GM18517 (cell line): ENCODE results near the gene ENTHD1.
"Not testable (repeated sequence)": the region's sequence is repeated elsewhere in the genome, so short reads cannot be mapped to it uniquely, and the experiment has no call there.

Experiments
- ATAC-seq: cut with Tn5 transposase; IDR thresholded peaks from one replicate; pipeline ENCODE4 v1.9.1; 2021; ENCODE audit warnings: mild to moderate bottlenecking, moderate library complexity; ENCODE audit not compliant: unreplicated experiment

Gene ENTHD1

DNA sequence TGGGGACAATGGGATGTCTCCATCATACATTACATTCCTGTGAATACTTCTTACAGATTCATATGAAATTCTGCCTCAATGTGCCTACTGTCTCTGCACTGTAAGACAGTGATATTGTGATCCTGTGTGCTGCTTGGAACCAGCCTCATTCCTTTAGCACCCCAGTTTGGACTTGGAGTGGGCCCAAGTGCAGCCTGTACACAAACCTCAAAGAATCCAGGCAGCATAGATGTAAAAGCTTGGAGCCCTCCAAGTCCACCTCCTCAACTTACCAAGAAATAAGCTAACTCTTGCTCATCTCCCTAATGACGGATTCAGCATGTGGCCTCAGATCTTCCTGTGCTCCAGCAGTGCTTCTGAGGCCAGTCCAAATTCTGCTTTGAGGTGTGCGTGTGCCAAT, 31.7 kb upstream of the ENTHD1 start:
- no peak for ATAC-seq

DNA sequence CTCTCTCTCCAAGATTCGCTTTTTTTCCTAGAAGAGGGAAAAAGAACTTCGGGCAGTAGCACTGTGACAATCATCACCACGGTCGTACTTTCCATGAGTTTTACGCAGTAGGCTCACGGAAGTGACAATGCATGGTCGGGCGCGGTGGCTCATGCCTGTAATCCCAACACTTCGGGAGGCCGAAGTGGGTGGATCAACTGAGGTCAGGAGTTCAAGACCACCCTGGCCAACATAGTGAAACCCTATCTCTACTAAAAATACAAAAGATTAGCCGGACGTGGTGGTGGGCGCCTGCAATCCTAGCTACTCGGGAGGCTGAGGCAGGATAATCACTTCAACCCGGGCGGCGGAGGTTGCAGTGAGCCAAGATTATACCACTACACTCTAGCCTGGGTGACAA, 30.7 kb upstream of the ENTHD1 start:
- no peak for ATAC-seq

DNA sequence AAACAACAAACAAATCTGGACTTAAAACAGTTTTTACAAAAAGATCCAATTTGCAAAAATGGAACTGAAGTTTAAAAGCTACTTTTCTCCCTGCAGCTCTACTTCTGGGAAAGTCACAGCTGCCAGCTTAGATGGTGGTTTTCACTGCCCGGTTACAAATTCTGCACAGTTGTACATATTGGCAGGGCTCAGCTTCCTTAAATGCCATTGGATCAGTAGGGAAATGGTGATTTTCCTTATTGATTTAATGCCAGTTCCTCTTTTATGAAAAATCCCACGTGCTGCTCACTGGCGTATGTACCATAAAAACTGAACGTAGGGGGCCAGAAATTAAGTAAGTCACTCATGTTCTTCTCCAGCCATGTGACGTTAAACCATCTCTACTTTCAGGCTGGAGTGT, 30.1 kb upstream of the ENTHD1 start:
- ATAC-seq = no peak

DNA sequence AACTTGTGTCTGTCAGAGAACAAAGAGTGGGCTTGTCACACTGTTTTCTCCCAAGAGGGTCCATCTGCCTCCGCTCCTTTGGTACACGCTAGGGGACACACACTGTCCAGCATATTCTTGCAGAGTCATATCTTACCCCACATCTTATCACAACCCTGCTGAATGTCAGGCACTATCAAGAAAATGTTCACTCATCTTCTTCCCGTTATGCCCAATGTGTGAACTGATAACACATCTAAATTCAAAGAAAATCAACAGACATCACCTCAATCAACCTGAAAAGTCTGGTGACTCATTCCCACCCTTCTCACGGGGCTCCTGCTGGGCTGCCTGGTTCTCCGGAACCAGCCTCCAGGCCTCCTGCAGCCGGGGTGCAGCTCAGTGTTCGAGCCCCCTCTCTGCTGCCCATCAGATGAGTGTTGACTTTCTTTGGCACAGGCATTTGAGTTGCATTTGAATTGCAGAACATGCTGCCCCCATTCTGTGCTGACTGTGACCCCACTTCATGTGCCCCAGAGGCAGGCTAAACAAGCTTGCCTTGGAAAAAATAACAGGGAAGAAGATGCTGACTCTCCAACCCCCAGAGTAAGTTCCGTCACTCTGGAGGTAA, 26.7 kb upstream of the ENTHD1 start:
- ATAC-seq = no peak

DNA sequence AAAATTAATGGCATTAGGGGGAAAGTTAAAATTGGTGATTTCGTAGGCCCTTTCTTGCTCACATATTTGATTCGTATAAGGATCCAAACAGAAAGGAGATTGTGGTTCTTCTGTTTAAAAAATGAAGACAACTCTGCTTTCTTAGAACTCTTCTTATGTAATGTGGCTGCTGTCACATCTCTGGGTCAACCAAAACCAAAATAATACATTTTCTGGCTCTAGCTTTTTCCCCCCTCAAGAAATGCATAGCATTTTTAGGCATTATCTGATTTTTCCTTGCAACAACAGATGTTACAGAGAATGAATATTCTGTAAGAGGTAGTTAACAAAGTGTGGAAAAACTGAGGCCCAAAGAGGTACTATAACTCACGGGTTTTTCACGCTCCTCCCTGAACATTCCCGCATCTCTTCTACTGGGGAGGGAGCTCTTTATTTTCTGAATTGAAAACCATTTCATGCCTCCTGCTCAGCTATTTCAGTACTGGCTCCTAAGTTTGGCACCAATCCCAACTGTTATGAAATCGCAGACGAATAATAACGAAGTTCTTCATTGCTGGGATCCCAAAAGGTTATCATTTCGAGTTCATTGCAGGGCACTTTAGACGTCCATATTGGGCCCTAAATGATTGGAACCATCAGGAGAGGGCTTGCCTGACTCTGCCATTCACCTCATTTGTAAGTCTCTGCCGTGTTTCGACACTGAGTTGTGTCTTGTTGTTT, 24.4 kb upstream of the ENTHD1 start:
- ATAC-seq = no peak

DNA sequence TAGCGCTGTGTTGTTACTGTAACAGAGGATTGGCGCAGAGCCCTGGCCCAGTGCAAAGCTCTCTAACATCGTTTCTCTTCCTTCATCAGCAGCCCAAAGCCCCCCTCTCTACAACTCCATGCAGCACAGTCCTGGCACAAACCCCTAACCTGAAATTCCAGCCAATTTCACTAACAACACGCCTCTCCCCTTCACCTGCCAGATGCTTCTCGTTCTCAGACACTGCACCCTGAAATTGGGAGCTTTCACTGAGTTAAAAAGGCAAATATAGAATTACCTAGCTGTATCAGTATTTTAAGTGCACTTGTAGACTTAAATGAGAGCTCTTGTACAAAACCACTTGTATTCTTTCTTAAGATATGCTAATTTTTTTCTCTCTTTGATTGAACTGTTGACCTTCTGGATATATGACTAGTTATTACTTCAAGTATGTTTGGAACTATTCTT, 23.7 kb upstream of the ENTHD1 start:
- no peak for ATAC-seq

DNA sequence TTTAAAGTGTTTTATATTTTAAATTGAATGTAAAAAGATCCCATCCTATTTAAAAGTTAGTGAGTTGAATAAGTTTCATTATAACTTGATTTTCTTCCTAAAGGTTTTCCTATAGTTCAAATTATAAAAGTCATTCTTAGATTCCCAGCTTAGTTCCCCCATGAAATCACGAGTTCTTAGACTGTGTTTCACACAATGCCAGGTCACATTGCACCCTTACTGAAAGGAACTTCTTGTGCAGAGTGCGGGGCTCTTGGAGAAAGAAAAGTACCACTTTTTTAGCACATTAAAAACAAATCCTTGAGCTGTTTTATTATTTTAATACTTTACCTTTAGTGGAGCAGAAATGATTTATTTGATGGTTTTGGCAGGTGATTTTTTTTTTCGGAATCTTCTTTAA, 22.9 kb upstream of the ENTHD1 start:
- ATAC-seq = no peak

DNA sequence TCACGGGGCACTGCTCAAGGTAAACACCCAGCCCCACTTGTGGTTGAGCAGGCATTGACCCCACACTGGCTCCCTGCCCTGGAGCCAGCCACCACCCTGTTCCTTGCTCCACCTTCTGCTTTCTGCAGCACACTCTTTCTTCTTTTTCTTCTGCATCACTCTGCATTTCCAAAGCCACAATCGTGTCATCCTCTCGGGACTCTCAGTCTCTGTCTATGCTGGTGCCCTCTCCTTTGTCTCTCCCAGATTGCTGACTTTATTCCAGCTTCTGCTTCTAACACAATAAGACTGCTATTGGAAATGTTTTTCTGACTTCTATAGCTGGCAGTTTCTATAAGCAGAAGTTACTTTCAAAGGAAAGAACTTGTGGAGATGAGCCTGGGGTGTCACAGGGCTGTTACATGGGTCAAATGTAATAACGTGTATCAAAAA, 21.8 kb upstream of the ENTHD1 start:
- no peak for ATAC-seq

DNA sequence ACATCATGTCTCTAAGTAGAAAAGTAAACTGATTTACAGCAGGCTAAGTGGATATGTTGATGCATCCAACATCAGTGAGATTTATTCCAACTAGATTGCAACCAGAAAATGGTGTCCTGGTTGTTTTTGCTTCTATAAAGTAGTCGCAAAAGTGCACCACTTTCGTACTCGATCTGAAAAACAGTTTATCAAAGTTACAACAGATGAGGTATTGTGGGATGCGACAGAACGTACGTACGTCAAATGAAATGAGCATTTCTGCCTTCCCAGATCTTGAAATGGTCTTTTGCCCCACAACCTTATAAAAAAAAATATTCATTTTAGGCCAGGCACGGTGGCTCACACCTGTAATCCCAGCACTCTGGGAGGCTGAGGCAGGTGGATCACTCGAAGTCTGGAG, 21.0 kb upstream of the ENTHD1 start:
- ATAC-seq = no peak

DNA sequence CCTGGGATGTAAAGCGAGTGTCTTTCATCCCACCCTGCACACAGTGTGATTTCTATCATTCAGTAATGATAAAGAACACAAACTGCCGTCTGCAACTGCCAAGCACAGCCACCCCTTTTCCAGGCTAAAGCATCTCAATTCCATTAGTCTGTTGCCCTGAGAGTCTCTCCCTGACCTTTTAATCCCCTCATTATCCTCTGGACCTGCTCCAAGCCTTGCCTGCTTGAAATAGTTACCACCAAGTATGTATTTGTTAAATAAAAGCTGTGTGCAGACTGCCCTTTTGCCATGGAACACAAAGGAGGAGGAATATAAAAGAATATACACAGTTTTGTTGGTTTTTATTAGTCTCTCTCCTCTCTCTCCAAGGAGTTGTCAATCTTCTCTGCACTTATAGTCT, 20.3 kb upstream of the ENTHD1 start:
- no peak for ATAC-seq

DNA sequence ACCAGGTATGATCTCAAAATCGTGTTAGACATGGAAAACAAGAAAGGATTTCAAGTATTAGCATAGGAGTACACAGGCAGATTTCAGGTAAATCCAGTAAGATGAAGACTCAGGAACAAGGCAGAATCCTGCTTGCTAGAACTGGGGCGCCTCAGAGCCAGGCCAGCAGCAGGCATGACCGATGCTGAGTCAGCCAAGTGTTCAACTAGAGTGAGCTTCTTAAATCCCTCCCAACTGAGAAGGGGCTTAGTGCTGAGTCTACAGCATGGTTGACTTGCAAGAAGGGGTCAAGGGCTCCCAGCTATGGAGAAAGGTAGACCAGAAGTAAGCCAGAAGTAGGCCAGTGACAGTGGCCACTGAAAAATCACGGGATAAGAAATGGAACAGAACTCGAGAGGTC, 19.8 kb upstream of the ENTHD1 start:
- ATAC-seq = no peak

DNA sequence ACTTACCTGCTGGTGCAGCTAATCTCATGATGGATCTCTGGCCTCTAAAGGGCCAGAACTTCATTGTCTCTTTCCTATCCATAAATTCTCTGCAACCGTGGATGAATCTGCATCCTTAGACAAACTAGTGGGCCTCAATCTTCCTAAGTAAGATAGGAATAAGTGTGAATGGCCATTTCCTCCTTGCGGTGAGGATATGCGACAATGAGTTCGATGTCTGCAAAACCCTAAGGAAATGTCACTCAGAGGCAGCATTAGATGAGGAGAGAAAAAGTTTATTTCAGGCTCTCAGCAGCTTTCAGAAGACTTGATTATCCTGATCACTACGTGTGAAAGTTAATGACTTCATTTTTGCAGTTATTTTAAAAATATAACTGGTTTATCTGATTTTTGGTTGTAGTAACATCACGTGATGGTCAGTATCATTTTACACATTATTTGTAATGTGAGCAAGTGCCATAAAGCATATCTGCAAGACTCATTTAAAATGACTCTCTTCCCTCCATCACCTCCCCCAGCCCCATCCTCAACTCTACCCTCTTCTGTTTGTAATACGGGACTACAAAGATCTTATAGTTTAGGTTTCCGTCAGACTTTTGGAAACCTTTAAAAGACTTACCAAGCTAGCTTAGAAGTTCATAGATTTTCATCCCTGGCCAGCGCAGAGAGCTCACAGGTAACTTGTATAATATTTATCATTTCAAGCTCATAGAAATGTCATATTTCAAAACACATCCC, 17.5 kb upstream of the ENTHD1 start:
- ATAC-seq = no peak

DNA sequence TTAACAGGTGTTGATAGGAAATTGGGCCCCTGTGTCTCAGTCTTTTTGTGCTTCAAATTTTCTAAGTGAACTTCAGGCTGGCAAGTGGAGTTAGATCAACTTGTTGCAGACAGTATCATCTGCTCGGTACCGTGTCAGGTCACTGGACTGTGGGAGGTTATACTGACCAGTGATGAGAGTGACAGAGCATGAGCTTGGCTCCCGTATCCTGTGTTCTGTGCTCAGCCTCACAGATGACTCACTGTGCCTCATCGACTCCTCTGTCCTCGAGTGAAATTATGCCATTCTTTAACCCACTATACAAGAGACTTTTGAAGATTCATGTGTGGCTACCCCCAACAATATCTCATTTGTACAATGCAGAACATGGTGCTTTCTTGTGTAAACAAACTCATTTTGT, 15.2 kb upstream of the ENTHD1 start:
- no peak for ATAC-seq

DNA sequence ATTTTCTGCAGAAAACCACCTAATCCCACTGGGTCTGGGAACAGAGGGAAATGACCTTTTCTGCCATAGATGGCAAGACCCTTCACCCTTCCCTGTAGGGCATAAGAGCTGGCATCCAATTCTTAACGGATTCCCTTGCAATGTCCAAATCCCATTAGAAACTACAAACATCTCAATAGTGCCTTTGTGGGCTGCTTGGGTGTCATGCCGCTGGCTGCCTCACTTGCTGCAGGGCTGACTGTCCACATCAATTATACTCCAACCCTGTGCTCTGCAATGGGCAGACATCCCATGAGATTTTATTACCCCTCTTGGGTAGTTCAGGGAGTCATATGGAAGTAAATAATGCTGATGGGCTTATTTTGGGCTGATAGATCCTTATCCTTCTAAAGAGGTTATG, 14.6 kb upstream of the ENTHD1 start:
- no peak for ATAC-seq

DNA sequence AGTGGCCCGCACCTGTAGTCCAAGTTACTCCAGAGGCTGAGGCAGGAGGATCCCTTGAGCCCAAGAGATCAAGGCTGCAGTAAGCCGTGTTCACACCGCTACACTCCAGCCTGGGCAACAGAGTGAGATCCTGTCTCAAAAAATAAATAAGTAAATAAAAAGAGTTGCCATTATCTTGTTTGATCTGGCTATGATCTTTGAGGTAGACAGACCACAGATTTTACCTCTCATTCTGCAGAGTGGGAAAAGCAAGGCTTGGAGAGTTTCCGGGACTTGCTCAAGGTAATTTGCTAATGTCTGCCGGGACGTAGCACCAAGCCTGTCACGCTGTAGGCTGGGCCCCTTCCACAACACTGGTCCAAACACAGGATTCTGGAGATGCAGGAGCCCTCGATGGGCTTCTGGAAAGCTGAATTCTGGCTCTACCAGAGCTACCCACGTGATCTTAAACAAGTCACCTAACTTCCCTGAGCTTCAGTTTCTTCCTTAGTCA, 14.1 kb upstream of the ENTHD1 start:
- no peak for ATAC-seq

DNA sequence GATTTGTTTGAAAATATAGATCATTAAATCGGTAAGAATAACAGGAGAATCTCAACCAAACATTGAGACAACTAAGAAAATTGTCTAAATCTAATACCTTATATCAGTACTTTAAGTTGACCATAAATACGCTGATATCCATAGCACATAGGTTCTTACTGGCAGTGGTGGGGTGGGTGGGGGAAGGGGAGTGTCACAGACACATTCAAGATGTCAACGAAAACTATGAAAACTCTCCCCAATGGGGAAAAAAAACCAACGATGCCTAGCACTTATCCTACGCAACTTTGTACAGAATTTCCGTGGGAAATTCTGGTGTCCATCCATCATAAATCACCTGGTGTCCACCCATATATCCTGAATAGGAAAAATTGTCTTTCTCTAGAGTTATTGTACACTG, 13.5 kb upstream of the ENTHD1 start:
- no peak for ATAC-seq

DNA sequence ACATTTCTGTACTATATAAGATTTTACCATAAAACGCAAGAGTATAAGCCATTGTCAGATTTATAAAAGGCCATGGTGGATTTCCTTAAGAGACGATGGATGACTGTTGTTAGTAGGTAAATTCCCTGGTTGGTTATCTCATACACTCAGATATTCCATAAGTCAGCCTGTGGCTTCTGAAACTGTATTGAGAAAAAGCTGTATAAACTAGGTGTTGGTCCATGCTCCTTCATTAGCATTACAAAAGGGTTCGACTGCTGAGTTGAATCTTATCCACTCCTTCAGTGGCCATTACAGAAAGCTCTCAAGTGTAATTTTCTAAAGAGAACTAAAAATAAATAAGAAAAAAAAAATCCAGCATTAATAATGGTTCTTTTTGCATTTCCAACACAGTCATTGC, 12.6 kb upstream of the ENTHD1 start:
- ATAC-seq = no peak

DNA sequence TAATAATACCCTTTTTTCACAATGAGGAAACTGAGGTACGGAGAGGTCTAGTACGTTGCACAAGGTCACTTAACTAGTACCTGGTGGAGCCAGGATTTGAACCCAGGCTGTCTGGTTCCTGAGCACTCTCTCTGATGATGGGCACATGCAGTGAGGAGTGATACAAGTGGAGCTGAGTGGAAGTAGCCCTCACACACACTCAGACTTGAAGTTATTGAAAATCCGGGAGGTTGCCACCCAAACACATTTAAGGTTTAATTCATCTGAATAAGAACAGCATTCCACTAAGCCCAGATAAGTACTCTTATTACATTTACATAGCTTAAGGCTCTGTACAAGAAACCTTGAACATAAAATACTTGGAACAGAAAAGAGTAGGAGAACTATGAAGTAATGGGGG, 12.1 kb upstream of the ENTHD1 start:
- no peak for ATAC-seq

DNA sequence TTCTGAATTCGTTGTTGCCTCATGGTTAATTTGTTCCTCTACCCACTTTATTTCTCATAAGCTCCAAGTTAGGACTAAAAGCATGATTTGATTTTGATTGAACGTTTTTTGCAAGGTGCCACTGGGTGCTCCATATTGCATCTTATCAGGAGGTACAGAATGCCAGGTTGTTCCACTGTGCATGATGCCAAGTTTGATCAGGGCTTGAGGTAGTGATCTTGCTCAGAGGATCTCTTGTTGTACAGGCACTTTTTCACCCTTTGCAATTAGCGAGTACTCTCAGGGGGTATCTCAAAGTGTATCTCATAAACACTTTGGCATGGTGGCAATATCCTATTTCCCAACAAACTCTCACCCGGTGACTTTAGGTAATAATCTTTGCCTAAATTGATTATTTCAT, 11.3 kb upstream of the ENTHD1 start:
- no peak for ATAC-seq

DNA sequence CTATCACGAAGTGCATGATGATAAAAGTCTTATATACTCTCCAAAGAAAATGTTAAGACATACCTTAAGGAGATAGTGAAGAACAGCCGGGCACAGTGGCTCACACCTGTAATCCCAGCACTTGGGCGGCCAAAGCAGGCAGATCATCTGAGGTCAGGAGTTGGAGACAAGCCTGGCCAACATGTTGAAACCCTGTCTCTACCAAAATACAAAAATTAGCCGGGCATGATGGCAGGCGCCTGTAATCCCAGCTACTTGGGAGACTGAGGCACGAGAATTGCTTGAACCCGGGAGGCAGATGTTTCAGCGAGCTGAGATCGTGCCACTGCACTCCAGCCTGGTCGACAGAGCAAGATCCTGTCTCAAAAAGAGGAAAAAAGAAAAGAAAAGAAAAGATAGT, 10.5 kb upstream of the ENTHD1 start:
- ATAC-seq = not testable (repeated sequence)

DNA sequence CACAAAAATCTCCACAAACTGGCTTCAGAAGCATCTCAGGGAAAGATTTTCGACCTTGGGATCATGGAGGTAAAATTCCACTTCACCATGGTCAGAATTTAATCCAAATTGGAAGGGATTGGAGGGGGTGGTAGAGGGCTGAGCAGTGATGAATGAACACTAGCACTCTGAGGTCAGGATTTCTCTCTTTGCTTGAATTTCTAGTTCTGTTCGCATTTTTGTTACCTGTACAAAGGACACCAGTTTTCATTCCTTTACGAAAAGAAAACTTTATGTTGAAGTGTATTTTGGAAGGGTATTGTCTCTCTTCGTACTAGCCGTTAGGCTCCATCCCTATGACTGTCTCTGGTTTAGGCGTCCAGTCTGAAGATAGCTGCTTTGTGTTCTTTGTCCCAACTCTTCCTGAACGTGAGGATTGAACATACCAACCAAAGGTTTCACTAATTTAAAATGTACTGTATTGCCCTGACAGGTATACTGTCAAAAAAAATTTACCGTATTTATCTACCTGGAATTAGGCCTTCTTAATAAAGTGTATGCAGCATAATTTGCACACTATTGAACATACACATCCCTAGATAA, 8.1 kb upstream of the ENTHD1 start:
- no peak for ATAC-seq
